Activated CD4-positive, alpha-beta T cell treated with anti-CD3 and anti-CD28 coated beads, Interleukin-10, Interleukin-2, amounts not matched to agents 100 ng/mL and 50 ng/mL, durations not matched to agents 16 hours and 8 hours (primary cell): ENCODE data around the gene THPO.
A peak's percentile ranks its signal among the peaks of the same experiment; 100 is the strongest.
"Not testable (repeated sequence)": the region's sequence is repeated elsewhere in the genome, so short reads cannot be mapped to it uniquely, and the experiment has no call there.

Source experiments
- DNase-seq: peaks from one replicate; pipeline ENCODE4 v3.0.0-alpha.2; 2020

THPO gene

GRCh38 chr3:184347321-184348056 is 30.5 kb downstream of the THPO start:
- DNase-seq, result no peak

GRCh38 chr3:184346480-184347190 is 31.4 kb downstream of the THPO start:
- DNase-seq, result no peak

GRCh38 chr3:184345317-184346144 is 32.5 kb downstream of the THPO start:
- peak; percentile 22 for DNase-seq

- no peak for DNase-seq
These were observed 33.3 kb downstream of the THPO start for GRCh38 chr3:184344579-184345316.

GRCh38 chr3:184343200-184343876 is 34.7 kb downstream of the THPO start:
- no peak for DNase-seq

- no peak for DNase-seq
These were observed 36.1 kb downstream of the THPO start for GRCh38 chr3:184341925-184342324.

GRCh38 chr3:184339451-184340135 is 38.4 kb downstream of the THPO start:
- not testable (repeated sequence) for DNase-seq

- DNase-seq, result no peak
These were observed 39.0 kb downstream of the THPO start for GRCh38 chr3:184339001-184339400.

GRCh38 chr3:184338511-184338945 is 39.5 kb downstream of the THPO start:
- DNase-seq, result no peak

GRCh38 chr3:184337981-184338380 is 40.0 kb downstream of the THPO start:
- DNase-seq, result no peak

GRCh38 chr3:184337399-184337714 is 40.6 kb downstream of the THPO start, which contains the start of gene FAM131A:
FAM131A (plus strand) TSS chr3:184337600; CDS start chr3:184337631, 31 bp downstream.
- DNase-seq, result no peak

- DNase-seq, result no peak
These were observed 41.2 kb downstream of the THPO start for GRCh38 chr3:184336547-184337398.

GRCh38 chr3:184335661-184336546 is 42.1 kb downstream of the THPO start:
- peak; percentile 89 for DNase-seq

- no peak for DNase-seq
These were observed 42.7 kb downstream of the THPO start for GRCh38 chr3:184335291-184335660.

GRCh38 chr3:184334470-184335158 is 43.4 kb downstream of the THPO start:
- peak; percentile 61 for DNase-seq

- no peak for DNase-seq
These were observed 44.3 kb downstream of the THPO start for GRCh38 chr3:184333700-184334099.

- DNase-seq, result no peak
These were observed 44.8 kb downstream of the THPO start for GRCh38 chr3:184333190-184333589.

GRCh38 chr3:184332370-184333090 is 45.5 kb downstream of the THPO start:
- no peak for DNase-seq
